Measurements from ENCODE around the gene CDH4.

DNA sequence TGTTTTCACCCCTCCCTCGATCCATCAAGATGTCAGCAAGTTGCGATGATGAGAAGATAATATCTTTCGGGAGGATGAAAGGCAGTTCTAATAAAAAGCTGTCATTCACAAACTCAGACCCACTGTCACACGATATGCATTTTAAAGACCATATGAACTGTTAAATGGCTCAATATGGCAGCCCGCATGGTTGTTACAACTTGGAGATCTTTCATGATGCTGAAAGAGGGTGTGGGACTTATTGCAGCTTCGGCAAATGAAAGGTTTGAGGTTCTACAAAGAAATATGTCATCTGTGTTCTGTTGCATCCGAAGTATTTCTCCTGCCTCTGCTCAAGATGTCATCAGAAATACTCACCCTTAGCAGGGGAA is 128.5 kb downstream of the CDH4 start:
- TF ChIP-seq, protein P1, sequence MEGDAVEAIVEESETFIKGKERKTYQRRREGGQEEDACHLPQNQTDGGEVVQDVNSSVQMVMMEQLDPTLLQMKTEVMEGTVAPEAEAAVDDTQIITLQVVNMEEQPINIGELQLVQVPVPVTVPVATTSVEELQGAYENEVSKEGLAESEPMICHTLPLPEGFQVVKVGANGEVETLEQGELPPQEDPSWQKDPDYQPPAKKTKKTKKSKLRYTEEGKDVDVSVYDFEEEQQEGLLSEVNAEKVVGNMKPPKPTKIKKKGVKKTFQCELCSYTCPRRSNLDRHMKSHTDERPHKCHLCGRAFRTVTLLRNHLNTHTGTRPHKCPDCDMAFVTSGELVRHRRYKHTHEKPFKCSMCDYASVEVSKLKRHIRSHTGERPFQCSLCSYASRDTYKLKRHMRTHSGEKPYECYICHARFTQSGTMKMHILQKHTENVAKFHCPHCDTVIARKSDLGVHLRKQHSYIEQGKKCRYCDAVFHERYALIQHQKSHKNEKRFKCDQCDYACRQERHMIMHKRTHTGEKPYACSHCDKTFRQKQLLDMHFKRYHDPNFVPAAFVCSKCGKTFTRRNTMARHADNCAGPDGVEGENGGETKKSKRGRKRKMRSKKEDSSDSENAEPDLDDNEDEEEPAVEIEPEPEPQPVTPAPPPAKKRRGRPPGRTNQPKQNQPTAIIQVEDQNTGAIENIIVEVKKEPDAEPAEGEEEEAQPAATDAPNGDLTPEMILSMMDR (IDR thresholded peaks at IDR 0.05), result no peak
- TF ChIP-seq CBFB (CRISPR knock-in tag; IDR thresholded peaks at IDR 0.05; ENCODE audit: low read depth) (no peak), JAZF1 (CRISPR knock-in tag; IDR thresholded peaks at IDR 0.05) (no peak), NFATC4 (CRISPR knock-in tag; IDR thresholded peaks at IDR 0.05) (no peak), ZNF263 (CRISPR knock-in tag; IDR thresholded peaks at IDR 0.05; ENCODE audit: low read depth) (no peak)
- TF ChIP-seq, protein P2, sequence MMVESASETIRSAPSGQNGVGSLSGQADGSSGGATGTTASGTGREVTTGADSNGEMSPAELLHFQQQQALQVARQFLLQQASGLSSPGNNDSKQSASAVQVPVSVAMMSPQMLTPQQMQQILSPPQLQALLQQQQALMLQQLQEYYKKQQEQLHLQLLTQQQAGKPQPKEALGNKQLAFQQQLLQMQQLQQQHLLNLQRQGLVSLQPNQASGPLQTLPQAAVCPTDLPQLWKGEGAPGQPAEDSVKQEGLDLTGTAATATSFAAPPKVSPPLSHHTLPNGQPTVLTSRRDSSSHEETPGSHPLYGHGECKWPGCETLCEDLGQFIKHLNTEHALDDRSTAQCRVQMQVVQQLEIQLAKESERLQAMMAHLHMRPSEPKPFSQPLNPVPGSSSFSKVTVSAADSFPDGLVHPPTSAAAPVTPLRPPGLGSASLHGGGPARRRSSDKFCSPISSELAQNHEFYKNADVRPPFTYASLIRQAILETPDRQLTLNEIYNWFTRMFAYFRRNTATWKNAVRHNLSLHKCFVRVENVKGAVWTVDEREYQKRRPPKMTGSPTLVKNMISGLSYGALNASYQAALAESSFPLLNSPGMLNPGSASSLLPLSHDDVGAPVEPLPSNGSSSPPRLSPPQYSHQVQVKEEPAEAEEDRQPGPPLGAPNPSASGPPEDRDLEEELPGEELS (CRISPR knock-in tag; IDR thresholded peaks at IDR 0.05), result no peak
- TF ChIP-seq, protein P3, sequence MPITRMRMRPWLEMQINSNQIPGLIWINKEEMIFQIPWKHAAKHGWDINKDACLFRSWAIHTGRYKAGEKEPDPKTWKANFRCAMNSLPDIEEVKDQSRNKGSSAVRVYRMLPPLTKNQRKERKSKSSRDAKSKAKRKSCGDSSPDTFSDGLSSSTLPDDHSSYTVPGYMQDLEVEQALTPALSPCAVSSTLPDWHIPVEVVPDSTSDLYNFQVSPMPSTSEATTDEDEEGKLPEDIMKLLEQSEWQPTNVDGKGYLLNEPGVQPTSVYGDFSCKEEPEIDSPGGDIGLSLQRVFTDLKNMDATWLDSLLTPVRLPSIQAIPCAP (CRISPR knock-in tag; IDR thresholded peaks at IDR 0.05), result no peak
